IPS-20b (cell line): Measurements from ENCODE around the gene CIDEA.

Source experiments
- H3K27ac ChIP-seq: one replicate; pipeline ENCODE4 v1.5.1; 2013; ENCODE audit warnings: low read length
- H3K27me3 ChIP-seq: 2 replicates; pipeline ENCODE4 v1.6.1; 2013; ENCODE audit warnings: mild to moderate bottlenecking, low read length, inconsistent platforms; ENCODE audit not compliant: insufficient read depth
- H3K36me3 ChIP-seq: 2 replicates; pipeline ENCODE4 v1.6.1; 2013; ENCODE audit warnings: low read depth, mild to moderate bottlenecking, inconsistent platforms, low read length, moderate library complexity; ENCODE audit not compliant: insufficient read depth
- H3K4me1 ChIP-seq: 2 replicates; pipeline ENCODE4 v1.6.1; 2013; ENCODE audit warnings: mild to moderate bottlenecking, control low read depth, inconsistent platforms, low read length, moderate library complexity; ENCODE audit not compliant: insufficient read depth
- H3K4me3 ChIP-seq: 2 replicates; pipeline ENCODE4 v1.5.1; 2013; ENCODE audit warnings: mild to moderate bottlenecking, low read length, inconsistent platforms
- H3K9ac ChIP-seq: 2 replicates; pipeline ENCODE4 v1.6.1; 2013; ENCODE audit warnings: low read depth, mild to moderate bottlenecking, inconsistent platforms, low read length, moderate library complexity
- H3K9me3 ChIP-seq: 2 replicates; pipeline ENCODE4 v1.6.1; 2013; ENCODE audit warnings: mild to moderate bottlenecking, low read depth, low read length, inconsistent platforms; ENCODE audit not compliant: insufficient read depth

The CIDEA gene

GRCh38 chr18:12293831-12294230 lies 39.7 kb downstream of the CIDEA start:
- no peak overlapping the region for H3K4me3 ChIP-seq
- H3K27ac ChIP-seq, result no peak overlapping the region
- H3K36me3 ChIP-seq, result no peaks in the 10 kb centered on the region
- no peak overlapping the region for H3K9ac ChIP-seq
- H3K27me3 ChIP-seq, result peaks cover 9% of the 10 kb centered on the region
- no peaks in the 10 kb centered on the region; the same call in 1 of the 2 replicates for H3K4me1 ChIP-seq
- H3K9me3 ChIP-seq, result no peaks in the 10 kb centered on the region

GRCh38 chr18:12295389-12296086 lies 41.4 kb downstream of the CIDEA start:
- Histone ChIP-seq H3K27me3 (no peaks in the 10 kb centered on the region), H3K9ac (no peak overlapping the region), H3K36me3 (no peaks in the 10 kb centered on the region), H3K4me1 (no peaks in the 10 kb centered on the region), H3K27ac (no peak overlapping the region), H3K4me3 (no peak overlapping the region), H3K9me3 (no peaks in the 10 kb centered on the region)

- Histone ChIP-seq H3K9ac (no peak overlapping the region), H3K4me1 (no peaks in the 10 kb centered on the region), H3K9me3 (no peaks in the 10 kb centered on the region), H3K4me3 (no peak overlapping the region), H3K27ac (no peak overlapping the region), H3K27me3 (no peaks in the 10 kb centered on the region), H3K36me3 (no peaks in the 10 kb centered on the region)
These were observed 41.9 kb downstream of the CIDEA start for GRCh38 chr18:12296087-12296403.

GRCh38 chr18:12296457-12296856 lies 42.3 kb downstream of the CIDEA start:
- Histone ChIP-seq H3K9ac (no peak overlapping the region), H3K27me3 (no peaks in the 10 kb centered on the region), H3K36me3 (no peaks in the 10 kb centered on the region), H3K9me3 (no peaks in the 10 kb centered on the region), H3K4me3 (no peak overlapping the region), H3K27ac (no peak overlapping the region), H3K4me1 (no peaks in the 10 kb centered on the region)

GRCh38 chr18:12299862-12300261 lies 45.7 kb downstream of the CIDEA start:
- H3K36me3 ChIP-seq, result no peaks in the 10 kb centered on the region
- peaks cover 10% of the 10 kb centered on the region for H3K27me3 ChIP-seq
- no peak overlapping the region for H3K9ac ChIP-seq
- H3K4me1 ChIP-seq, result no peaks in the 10 kb centered on the region
- no peak overlapping the region for H3K27ac ChIP-seq
- no peak overlapping the region for H3K4me3 ChIP-seq
- H3K9me3 ChIP-seq, result no peaks in the 10 kb centered on the region

- Histone ChIP-seq H3K4me3 (no peak overlapping the region), H3K4me1 (peaks cover 4% of the 10 kb centered on the region; the same call in 1 of the 2 replicates), H3K9ac (no peak overlapping the region), H3K9me3 (no peaks in the 10 kb centered on the region), H3K27me3 (peaks cover 26% of the 10 kb centered on the region), H3K36me3 (no peaks in the 10 kb centered on the region), H3K27ac (no peak overlapping the region)
These were observed 47.3 kb downstream of the CIDEA start for GRCh38 chr18:12301263-12302005.

- no peak overlapping the region for H3K9ac ChIP-seq
These were observed 48.4 kb downstream of the CIDEA start for GRCh38 chr18:12302391-12303147.

GRCh38 chr18:12304351-12305210 lies 50.4 kb downstream of the CIDEA start:
- no peak overlapping the region for H3K27ac ChIP-seq
- no peak overlapping the region for H3K9ac ChIP-seq
- no peak overlapping the region for H3K4me3 ChIP-seq
- H3K4me1 ChIP-seq, result peaks cover 8% of the 10 kb centered on the region; the same call in 1 of the 2 replicates
- peaks cover 49% of the 10 kb centered on the region for H3K27me3 ChIP-seq
- H3K36me3 ChIP-seq, result peaks cover 3% of the 10 kb centered on the region; the same call in 1 of the 2 replicates
- no peaks in the 10 kb centered on the region for H3K9me3 ChIP-seq

More at GRCh38 chr18:12302391-12303147, 48.4 kb downstream of the CIDEA start:
- Histone ChIP-seq H3K27me3 (peaks cover 37% of the 10 kb centered on the region), H3K4me1 (peaks cover 8% of the 10 kb centered on the region; the same call in 1 of the 2 replicates), H3K36me3 (no peaks in the 10 kb centered on the region), H3K9me3 (no peaks in the 10 kb centered on the region), H3K27ac (no peak overlapping the region), H3K4me3 (no peak overlapping the region)

- no peak overlapping the region for H3K4me3 ChIP-seq
- no peak overlapping the region for H3K9ac ChIP-seq
- peaks cover 51% of the 10 kb centered on the region for H3K27me3 ChIP-seq
- H3K4me1 ChIP-seq, result peaks cover 11% of the 10 kb centered on the region
- no peaks in the 10 kb centered on the region for H3K9me3 ChIP-seq
- H3K27ac ChIP-seq, result no peak overlapping the region
- peaks cover 7% of the 10 kb centered on the region; the same call in 1 of the 2 replicates for H3K36me3 ChIP-seq
These were observed 51.0 kb downstream of the CIDEA start for GRCh38 chr18:12305211-12305610.

GRCh38 chr18:12305930-12306629 lies 51.9 kb downstream of the CIDEA start:
- H3K4me1 ChIP-seq, result peaks cover 11% of the 10 kb centered on the region
- no peak overlapping the region for H3K9ac ChIP-seq
- peaks cover 51% of the 10 kb centered on the region for H3K27me3 ChIP-seq
- peaks cover 15% of the 10 kb centered on the region for H3K36me3 ChIP-seq
- H3K4me3 ChIP-seq, result peak overlapping the region; percentile 64; the same call in 1 of the 2 replicates
- no peaks in the 10 kb centered on the region for H3K9me3 ChIP-seq
- no peak overlapping the region for H3K27ac ChIP-seq
